ENCODE data around the gene TPCN1.

Gene TPCN1

GRCh38 chr12:113221181-113221996, at the start of gene TPCN1:
Gene TPCN1 (plus strand): TSS chr12:113221464. CDS start chr12:113226853, 5,389 bp downstream.
- DNase-seq, result peak; percentile 99

GRCh38 chr12:113171543-113171942, 49.7 kb upstream of the TPCN1 start:
- no peak for DNase-seq

DNA sequence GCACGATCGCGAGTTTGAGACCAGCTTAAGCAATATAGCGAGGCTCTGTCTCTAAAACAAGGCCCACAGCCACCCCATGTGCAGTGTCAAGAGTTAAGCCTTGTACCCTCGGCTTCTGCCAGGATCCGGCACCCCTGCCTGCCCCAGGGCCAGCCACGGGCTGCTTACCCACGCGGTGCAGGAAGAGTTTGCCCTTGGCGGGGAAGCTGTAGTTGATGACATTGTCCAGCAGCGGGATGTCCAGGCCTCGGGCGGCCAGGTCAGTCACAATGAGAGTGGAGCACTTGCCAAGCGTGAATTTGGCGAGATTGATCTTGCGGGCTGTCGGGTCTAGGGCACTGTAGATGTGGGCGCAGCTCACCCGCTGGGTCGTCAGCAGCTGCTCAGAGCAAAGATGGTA, 49.1 kb upstream of the TPCN1 start:
- DNase-seq, result no peak

GRCh38 chr12:113173081-113173698, 48.1 kb upstream of the TPCN1 start:
- DNase-seq, result no peak

DNA sequence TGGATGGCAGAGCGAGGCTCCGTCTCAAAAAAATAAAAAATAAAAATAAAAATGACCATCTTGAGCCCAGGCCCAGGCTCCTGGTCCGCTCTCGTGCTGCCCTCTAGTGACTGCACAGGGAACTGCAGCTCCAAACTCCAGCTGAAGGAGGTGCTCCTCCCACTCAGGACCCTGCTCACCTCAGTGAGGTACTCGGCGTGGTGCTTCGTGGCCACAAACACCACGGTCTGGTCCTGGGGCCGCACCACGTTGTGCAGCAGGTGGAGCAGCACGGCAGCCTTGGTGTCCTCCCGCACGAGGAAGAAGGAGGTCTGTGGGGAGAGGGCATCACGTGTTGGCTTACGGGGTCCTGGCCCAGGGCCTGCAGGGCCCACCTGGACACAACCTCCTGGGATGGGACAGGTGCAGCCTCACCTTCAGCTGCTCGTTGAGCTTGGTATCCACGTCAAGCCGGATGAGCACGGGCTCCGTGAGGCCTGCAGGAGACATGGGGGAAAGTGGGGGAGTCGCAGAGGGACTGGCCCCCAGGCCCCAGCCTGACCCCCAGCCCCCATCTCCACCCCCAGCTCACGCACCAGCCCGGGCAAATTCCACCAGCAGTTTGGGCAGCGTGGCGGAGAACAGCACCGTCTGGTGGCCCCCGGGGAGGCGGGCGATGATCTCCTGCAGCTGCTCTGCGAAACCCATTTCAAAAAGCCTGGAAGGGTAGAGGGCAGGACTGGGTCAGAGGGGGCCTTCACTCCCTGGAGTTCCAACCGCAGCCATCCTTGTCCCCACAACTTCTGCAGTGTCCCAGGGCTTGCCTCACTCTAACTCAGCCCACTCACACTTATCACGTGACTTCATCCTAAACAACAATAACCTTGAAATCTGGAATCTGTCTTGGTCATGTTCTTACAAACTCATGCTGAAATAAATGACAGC, 46.5 kb upstream of the TPCN1 start:
- peak; percentile 60 for DNase-seq

- no peak for DNase-seq
These were observed 42.2 kb upstream of the TPCN1 start for GRCh38 chr12:113179023-113179422.

DNA sequence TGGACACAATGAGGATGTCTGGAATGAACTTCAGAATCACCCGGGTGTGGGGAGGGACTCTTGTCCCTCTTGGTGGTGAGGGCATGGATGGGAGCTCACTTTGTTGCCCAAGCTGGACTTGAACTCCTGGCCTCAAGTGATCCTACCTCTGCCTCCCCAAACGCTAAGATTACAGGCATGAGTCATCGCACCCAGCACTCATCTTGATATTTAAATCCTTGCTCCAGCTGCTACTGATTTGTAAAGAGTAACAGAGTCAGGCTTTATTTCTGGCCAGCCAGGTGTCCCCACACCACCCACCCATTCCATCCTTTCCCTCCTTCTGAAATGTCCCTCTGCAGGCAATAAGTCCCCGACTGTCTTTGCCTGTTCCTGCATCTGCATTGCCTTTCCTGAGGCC, 40.9 kb upstream of the TPCN1 start:
- no peak for DNase-seq

GRCh38 chr12:113181975-113182374, 39.3 kb upstream of the TPCN1 start:
- no peak for DNase-seq

DNA sequence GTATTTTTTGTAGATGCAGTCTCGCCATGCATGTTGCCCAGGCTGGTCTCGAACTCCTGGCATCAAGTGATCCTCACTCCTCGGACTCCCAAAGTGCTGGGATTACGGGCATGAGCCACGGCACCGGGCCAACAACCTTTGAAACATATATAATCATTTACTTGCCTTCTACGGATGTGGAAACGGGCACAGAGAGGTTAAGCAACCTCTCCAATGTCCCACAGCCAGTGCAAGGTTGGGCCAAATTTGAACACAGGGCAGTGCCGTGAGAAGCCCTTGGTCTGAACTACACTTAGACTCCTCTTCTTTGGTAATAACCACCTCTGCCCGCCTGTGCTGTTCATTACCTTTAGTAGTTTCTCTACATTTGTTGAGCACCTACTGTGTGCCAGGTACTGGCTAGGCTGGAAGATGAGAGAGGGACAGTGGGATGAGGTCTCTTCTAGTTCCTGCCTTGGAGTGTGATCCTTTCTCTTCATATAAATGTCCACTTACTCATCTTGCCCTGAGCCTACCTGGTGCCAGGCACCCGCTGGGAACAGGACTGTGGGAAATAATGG, 38.2 kb upstream of the TPCN1 start:
- DNase-seq, result no peak

- no peak for DNase-seq
These were observed 37.0 kb upstream of the TPCN1 start for GRCh38 chr12:113184098-113184899.

- DNase-seq, result peak; percentile 84
These were observed 36.4 kb upstream of the TPCN1 start for GRCh38 chr12:113184900-113185179.

DNA sequence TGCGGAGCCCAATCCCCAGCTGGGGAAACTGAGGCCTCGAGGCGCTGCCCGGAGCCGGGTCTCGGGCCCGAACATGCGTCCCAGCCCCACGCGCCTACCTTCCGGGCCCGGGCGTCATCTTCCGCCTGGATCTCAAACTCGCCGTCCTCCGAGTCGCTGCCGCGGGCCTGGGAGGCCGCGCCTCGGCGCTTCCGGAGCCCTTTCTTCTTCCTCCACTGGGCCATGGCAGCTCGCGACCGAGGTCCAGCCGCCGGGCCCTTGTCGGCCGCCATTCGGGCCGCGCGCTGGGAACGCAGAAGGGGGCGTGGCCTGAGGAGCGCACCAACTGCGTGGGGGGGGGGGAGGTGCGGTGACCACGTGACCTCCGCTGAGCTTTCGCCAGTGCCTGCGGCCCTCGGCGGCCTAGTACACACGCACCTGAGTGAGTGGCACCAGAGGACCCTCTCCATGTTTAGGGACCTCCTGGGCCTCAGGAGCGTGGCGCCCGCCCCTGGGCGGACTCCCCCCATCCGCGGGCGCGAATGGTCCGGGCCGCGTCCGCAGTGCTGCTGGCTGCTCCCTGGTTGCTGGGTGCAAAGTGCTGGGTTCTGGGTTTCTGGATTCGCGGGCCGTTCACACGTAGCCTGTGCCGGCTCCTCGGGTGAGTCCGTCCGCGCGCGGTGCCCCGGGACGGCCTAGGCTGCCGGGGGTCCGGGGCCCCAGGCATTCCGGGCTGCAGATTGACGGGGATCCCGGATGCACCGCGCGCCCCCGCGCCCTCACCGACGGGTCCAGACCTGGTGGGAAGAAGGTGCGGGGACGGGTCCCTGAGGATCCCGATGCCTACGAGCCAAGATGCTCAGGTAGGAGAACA, 35.9 kb upstream of the TPCN1 start, which contains the start of the genes DDX54 and RITA1:
DDX54 (minus strand) TSS at position 299 of the 853 bp plus-strand sequence; CDS start at position 272, 27 bp downstream.
RITA1 (plus strand) TSS at position 542 of the 853 bp plus-strand sequence. CDS start 1,026 bp downstream, outside the sequence.
- DNase-seq, result peak; percentile 77

GRCh38 chr12:113186033-113186365, 35.3 kb upstream of the TPCN1 start:
- DNase-seq, result no peak

DNA sequence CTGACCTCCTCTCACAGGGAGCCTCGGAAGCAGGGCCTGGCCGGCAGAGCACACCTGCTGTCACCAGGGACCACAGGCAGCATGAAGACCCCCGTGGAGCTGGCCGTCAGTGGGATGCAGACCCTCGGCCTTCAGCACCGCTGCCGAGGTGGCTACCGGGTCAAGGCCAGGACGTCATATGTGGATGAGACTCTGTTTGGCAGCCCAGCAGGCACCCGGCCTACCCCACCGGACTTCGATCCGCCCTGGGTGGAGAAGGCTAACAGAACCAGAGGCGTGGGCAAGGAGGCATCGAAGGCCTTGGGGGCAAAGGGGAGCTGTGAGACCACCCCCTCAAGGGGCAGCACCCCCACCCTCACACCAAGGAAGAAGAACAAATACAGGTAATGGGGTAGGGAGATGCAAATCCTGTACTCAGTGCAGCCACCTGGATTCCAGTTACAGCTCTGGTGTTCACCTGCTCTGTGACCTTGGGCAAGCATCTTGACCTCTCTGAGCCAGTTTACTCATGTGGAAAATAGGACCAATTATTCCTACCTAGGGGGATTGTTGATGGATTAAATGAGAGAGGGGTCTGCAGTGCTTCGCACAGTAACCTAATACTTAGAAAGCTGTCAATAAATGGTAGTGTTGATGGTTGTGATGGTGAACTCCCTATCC, 34.5 kb upstream of the TPCN1 start:
- no peak for DNase-seq

DNA sequence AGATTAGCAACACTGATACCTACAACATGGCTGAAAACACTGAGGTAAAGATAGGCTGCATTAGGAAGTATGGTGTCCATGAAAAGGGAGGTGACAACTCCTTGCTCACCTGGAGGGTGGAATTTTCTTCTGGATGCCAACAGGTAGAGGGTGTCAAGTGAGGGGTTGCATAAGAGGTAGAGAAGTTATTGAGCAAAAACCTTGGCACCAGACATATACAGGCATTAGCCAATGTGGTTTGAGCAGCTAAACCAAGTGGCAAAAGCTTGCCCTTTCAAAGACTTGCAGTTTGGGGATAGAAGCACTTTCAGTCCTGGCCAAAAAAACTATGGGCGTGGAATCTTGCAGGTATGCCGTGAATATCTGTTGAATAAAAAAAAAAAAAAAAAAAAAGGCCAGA, 31.9 kb upstream of the TPCN1 start:
- no peak for DNase-seq

GRCh38 chr12:113190761-113191160, 30.5 kb upstream of the TPCN1 start:
- DNase-seq, result no peak

DNA sequence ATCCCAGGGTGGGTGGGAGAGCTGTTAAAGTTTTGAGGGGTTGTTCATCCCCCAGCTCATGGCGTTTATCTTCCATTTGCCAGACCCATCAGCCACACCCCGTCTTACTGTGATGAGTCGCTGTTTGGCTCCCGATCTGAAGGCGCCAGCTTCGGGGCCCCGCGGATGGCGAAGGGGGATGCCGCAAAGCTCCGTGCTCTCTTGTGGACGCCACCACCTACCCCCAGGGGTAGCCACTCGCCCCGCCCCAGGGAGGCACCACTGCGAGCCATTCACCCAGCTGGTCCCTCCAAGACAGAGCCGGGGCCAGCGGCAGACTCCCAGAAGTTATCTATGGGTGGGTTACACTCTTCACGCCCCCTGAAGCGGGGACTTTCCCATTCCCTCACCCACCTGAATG, 30.0 kb upstream of the TPCN1 start:
- DNase-seq, result no peak

- no peak for DNase-seq
These were observed 26.3 kb upstream of the TPCN1 start for GRCh38 chr12:113194971-113195391.

GRCh38 chr12:113195598-113195997, 25.7 kb upstream of the TPCN1 start:
- DNase-seq, result no peak

- no peak for DNase-seq
These were observed 24.7 kb upstream of the TPCN1 start for GRCh38 chr12:113196582-113196981.

DNA sequence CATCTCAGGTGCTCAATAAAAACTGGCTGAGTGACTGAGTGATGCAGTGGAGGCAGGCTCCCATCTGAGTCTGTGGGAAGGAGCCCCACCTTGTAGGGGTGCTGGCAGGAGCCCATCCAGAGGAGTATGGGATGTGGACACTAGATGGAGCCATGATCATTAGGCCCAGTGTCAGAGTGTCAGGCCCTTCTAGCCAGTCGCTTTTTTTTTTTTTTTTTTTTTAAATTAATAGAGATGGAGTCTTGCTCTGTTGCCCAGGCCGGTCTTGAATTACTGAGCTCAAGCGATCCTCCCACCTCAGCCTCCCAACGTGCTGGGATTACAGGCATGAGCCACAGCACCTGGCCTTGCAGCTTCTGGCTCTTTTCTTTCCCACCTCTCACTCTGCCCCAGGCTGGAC, 24.3 kb upstream of the TPCN1 start:
- peak; percentile 34 for DNase-seq
